HEK293 (cell line): ENCODE measurements around the gene ZCCHC14.

Experiments used
- CTCF ChIA-PET: fragments of 350-600 bp; formaldehyde crosslinking; extraction: SDS; loops from one replicate; lab custom pipeline; 2021; ENCODE audit warnings: antibody characterized with exemption; lab: Yijun Ruan, JAX
- POLR2A ChIA-PET: fragments of 300-600 bp; formaldehyde crosslinking; extraction: SDS; loops from one replicate; lab custom pipeline; 2020; ENCODE audit warnings: antibody characterized with exemption, inconsistent platforms; lab: Yijun Ruan, JAX
- H3K27ac ChIP-seq: fragments of 200-500 bp; sonication (Bioruptor generic); 2 replicates; pipeline ENCODE4 v1.5.1; 2014; ENCODE audit warnings: low read depth, low read length, control low read depth, inconsistent platforms; ENCODE audit errors: extremely low read depth
- H3K36me3 ChIP-seq, 2 experiments: fragments of 200-500 bp in 1 of 2; sonication (Bioruptor generic) in 1 of 2; 1 replicate in 1 of 2; 2 replicates in 1 of 2; pipeline ENCODE4 v1.5.1; 2014 to 2017; ENCODE audit warnings: inconsistent platforms in 2 of 2, low read length in 2 of 2; ENCODE audit not compliant: control insufficient read depth in 2 of 2, insufficient read depth in 1 of 2
- H3K4me1 ChIP-seq: fragments of 200-500 bp; sonication (Bioruptor generic); 2 replicates; pipeline ENCODE4 v1.5.1; 2014; ENCODE audit warnings: mild to moderate bottlenecking, low read length, inconsistent platforms; ENCODE audit not compliant: control insufficient read depth, insufficient read depth
- H3K4me3 ChIP-seq: 2 replicates; pipeline ENCODE4 v1.5.1; 2011; ENCODE audit warnings: low read depth, mild to moderate bottlenecking, control low read depth, low read length, moderate library complexity
- H3K9me3 ChIP-seq: fragments of 200-500 bp; sonication (Bioruptor generic); 2 replicates; pipeline ENCODE4 v1.5.1; 2014; ENCODE audit warnings: low read depth, low read length, inconsistent platforms; ENCODE audit not compliant: control insufficient read depth, insufficient read depth
- FEZF1 ChIP-seq: fragments of 450-650 bp; formaldehyde crosslinking; IDR thresholded peaks from 2 replicates; pipeline ENCODE4 v1.5.1; 2016; ENCODE audit warnings: missing biosample characterization, missing genetic modification characterization
- KLF10 ChIP-seq: fragments of 450-650 bp; IDR thresholded peaks from 2 replicates; pipeline ENCODE4 v1.5.1; 2018; ENCODE audit warnings: missing biosample characterization, mild to moderate bottlenecking, missing genetic modification characterization
- TCF7L2 ChIP-seq: IDR thresholded peaks from 2 replicates; pipeline ENCODE4 v1.6.1; 2011; ENCODE audit warnings: low read depth, mild to moderate bottlenecking, inconsistent platforms, low read length, moderate library complexity, borderline replicate concordance
- TRIM28 ChIP-seq: IDR thresholded peaks from 2 replicates; pipeline ENCODE4 v1.6.1; 2011; ENCODE audit warnings: low read length, control low read depth, borderline replicate concordance
- ZBTB8A ChIP-seq: fragments of 450-650 bp; formaldehyde crosslinking; IDR thresholded peaks from 2 replicates; pipeline ENCODE4 v1.5.1; 2016; ENCODE audit warnings: missing biosample characterization, missing genetic modification characterization
- ZFP3 ChIP-seq: fragments of 450-650 bp; formaldehyde crosslinking; IDR thresholded peaks from 2 replicates; pipeline ENCODE4 v1.5.1; 2016; ENCODE audit warnings: low read depth, missing biosample characterization, missing genetic modification characterization
- ZNF138 ChIP-seq: fragments of 450-650 bp; formaldehyde crosslinking; IDR thresholded peaks from 2 replicates; pipeline ENCODE4 v1.5.1; 2016; ENCODE audit warnings: missing biosample characterization, missing genetic modification characterization, borderline replicate concordance
- ZNF23 ChIP-seq: fragments of 450-650 bp; formaldehyde crosslinking; IDR thresholded peaks from 2 replicates; pipeline ENCODE4 v1.5.1; 2016; ENCODE audit warnings: missing biosample characterization, missing genetic modification characterization, borderline replicate concordance
- ZNF24 ChIP-seq: fragments of 450-650 bp; formaldehyde crosslinking; IDR thresholded peaks from 2 replicates; pipeline ENCODE4 v1.5.1; 2016; ENCODE audit warnings: missing biosample characterization, missing genetic modification characterization
- ZNF341 ChIP-seq: fragments of 450-650 bp; formaldehyde crosslinking; IDR thresholded peaks from 2 replicates; pipeline ENCODE4; 2016; ENCODE audit warnings: low read depth, missing biosample characterization, missing genetic modification characterization
- ZNF426 ChIP-seq: fragments of 450-650 bp; formaldehyde crosslinking; IDR thresholded peaks from 2 replicates; pipeline ENCODE4 v1.5.1; 2017; ENCODE audit warnings: missing biosample characterization, missing genetic modification characterization, mild to moderate bottlenecking, inconsistent platforms, moderate library complexity
- ZNF521 ChIP-seq: fragments of 450-650 bp; formaldehyde crosslinking; IDR thresholded peaks from 2 replicates; pipeline ENCODE4 v1.5.1; 2017; ENCODE audit warnings: missing biosample characterization, mild to moderate bottlenecking, missing genetic modification characterization
- ZNF548 ChIP-seq: fragments of 450-650 bp; formaldehyde crosslinking; IDR thresholded peaks from 2 replicates; pipeline ENCODE4 v1.5.1; 2016; ENCODE audit warnings: missing biosample characterization, missing genetic modification characterization
- ZNF555 ChIP-seq: fragments of 450-650 bp; formaldehyde crosslinking; conservative IDR thresholded peaks from 2 replicates; pipeline ENCODE4 v1.5.1; 2017; ENCODE audit warnings: missing biosample characterization, mild to moderate bottlenecking, missing genetic modification characterization, inconsistent platforms
- ZNF585B ChIP-seq: fragments of 450-650 bp; formaldehyde crosslinking; IDR thresholded peaks from 2 replicates; pipeline ENCODE4 v1.5.1; 2016; ENCODE audit warnings: missing biosample characterization, missing genetic modification characterization
- ZNF701 ChIP-seq: fragments of 450-650 bp; formaldehyde crosslinking; IDR thresholded peaks from 2 replicates; pipeline ENCODE4 v1.5.1; 2016; ENCODE audit warnings: missing biosample characterization, missing genetic modification characterization
- ZNF777 ChIP-seq: fragments of 450-650 bp; formaldehyde crosslinking; IDR thresholded peaks from 2 replicates; pipeline ENCODE4 v1.5.1; 2017; ENCODE audit warnings: missing biosample characterization, missing genetic modification characterization, borderline replicate concordance
- TF ChIP-seq, protein P1 (sequence below): fragments of 450-650 bp; formaldehyde crosslinking; IDR thresholded peaks from 2 replicates; pipeline ENCODE4 v1.5.1; 2016; ENCODE audit warnings: missing biosample characterization, missing genetic modification characterization
- TF ChIP-seq, protein P2 (sequence below): fragments of 450-650 bp; formaldehyde crosslinking; IDR thresholded peaks from 2 replicates; pipeline ENCODE4 v1.5.1; 2017; ENCODE audit warnings: missing biosample characterization, missing genetic modification characterization
- TF ChIP-seq, protein P3 (sequence below): fragments of 450-650 bp; formaldehyde crosslinking; IDR thresholded peaks from 2 replicates; pipeline ENCODE4 v1.5.1; 2016; ENCODE audit warnings: missing biosample characterization, missing genetic modification characterization
- TF ChIP-seq, protein P4 (sequence below): fragments of 450-650 bp; formaldehyde crosslinking; IDR thresholded peaks from 2 replicates; pipeline ENCODE4 v1.5.1; 2017; ENCODE audit warnings: missing biosample characterization, missing genetic modification characterization
- TF ChIP-seq, protein P5 (sequence below): fragments of 450-650 bp; formaldehyde crosslinking; conservative IDR thresholded peaks from 2 replicates; pipeline ENCODE4 v1.5.1; 2016; ENCODE audit warnings: low read depth, missing biosample characterization, missing genetic modification characterization

ZCCHC14 gene

DNA sequence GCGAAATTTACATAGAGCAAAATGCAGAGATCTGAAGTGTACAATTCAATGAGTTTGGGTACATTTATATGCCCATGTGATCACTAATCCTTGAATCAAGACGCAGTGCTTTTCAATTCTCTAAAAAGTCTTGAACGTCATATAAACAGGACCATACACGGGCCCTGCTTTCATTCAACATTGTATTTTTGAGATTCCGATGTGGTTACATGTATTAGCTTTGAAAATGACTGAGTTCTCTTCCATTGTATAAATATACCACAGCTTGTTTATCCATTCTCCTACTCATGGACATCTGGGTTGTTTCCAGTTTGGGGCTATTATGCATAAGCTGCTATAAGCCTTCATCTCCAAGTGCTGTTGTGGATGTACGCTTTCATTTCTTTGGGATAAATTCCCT is 45.5 kb downstream of the ZCCHC14 start:
- POLR2A ChIA-PET = no interaction called here
- CTCF ChIA-PET = interaction anchor here (0.6 kb wide), 1 partner anchor 21 kb away, joined by 3 read pairs; no protein-coding TSS in a partner anchor
- H3K36me3 ChIP-seq = peaks cover 27 to 52% of the 10 kb centered on the region in 2 experiments
- TF ChIP-seq FEZF1 = no peak
- TF ChIP-seq ZNF24 = no peak
- no peak for TF ChIP-seq ZNF585B (tag by site-specific recombination)
- TF ChIP-seq ZNF138 (tag by site-specific recombination) = no peak
- TF ChIP-seq, protein P1, sequence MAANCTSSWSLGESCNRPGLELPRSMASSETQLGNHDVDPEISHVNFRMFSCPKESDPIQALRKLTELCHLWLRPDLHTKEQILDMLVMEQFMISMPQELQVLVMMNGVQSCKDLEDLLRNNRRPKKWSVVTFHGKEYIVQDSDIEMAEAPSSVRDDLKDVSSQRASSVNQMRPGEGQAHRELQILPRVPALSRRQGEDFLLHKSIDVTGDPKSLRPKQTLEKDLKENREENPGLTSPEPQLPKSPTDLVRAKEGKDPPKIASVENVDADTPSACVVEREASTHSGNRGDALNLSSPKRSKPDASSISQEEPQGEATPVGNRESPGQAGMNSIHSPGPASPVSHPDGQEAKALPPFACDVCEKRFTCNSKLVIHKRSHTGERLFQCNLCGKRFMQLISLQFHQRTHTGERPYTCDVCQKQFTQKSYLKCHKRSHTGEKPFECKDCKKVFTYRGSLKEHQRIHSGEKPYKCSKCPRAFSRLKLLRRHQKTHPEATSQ (tag by site-specific recombination) = no peak
- TF ChIP-seq, protein P2, sequence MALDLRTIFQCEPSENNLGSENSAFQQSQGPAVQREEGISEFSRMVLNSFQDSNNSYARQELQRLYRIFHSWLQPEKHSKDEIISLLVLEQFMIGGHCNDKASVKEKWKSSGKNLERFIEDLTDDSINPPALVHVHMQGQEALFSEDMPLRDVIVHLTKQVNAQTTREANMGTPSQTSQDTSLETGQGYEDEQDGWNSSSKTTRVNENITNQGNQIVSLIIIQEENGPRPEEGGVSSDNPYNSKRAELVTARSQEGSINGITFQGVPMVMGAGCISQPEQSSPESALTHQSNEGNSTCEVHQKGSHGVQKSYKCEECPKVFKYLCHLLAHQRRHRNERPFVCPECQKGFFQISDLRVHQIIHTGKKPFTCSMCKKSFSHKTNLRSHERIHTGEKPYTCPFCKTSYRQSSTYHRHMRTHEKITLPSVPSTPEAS = no peak
- TF ChIP-seq ZNF555 (tag by site-specific recombination) = no peak
- TF ChIP-seq ZNF521 (tag by site-specific recombination) = no peak
- TF ChIP-seq ZBTB8A (tag by site-specific recombination) = no peak
- no peak for TF ChIP-seq KLF10 (tag by site-specific recombination)
- TF ChIP-seq ZNF701 = no peak
- no peak for TF ChIP-seq TCF7L2
- TF ChIP-seq TRIM28 = no peak
- TF ChIP-seq ZNF341 = no peak
- TF ChIP-seq, protein P3, sequence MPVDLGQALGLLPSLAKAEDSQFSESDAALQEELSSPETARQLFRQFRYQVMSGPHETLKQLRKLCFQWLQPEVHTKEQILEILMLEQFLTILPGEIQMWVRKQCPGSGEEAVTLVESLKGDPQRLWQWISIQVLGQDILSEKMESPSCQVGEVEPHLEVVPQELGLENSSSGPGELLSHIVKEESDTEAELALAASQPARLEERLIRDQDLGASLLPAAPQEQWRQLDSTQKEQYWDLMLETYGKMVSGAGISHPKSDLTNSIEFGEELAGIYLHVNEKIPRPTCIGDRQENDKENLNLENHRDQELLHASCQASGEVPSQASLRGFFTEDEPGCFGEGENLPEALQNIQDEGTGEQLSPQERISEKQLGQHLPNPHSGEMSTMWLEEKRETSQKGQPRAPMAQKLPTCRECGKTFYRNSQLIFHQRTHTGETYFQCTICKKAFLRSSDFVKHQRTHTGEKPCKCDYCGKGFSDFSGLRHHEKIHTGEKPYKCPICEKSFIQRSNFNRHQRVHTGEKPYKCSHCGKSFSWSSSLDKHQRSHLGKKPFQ (tag by site-specific recombination) = no peak
- TF ChIP-seq ZNF777 (tag by site-specific recombination) = no peak
- no peak overlapping the region for H3K4me3 ChIP-seq
- H3K27ac ChIP-seq = no peak overlapping the region
- no peaks in the 10 kb centered on the region for H3K4me1 ChIP-seq
- H3K9me3 ChIP-seq = no peaks in the 10 kb centered on the region

DNA sequence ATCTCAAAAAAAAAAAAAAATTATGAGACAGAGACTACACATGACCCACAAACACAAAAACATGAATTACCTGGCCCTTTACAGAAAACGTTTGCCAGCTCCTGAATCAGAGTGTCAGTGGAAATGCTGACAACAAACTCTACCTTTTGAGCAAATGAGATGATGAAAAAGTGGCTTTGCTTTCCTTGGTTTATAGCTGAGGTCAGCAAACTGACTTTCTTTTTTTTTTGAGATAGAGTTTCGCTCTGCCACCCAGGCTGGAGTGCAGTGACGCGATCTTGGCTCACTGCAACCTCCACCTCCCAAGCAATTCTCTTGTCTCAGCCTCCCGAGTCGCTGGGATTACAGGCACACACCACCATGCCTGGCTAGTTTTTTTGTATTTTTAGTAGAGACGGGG is 46.3 kb downstream of the ZCCHC14 start:
- ChIA-PET CTCF (no interaction called here), POLR2A (no interaction called here)
- no peak overlapping the region for H3K27ac ChIP-seq
- H3K36me3 ChIP-seq = peaks cover 27 to 49% of the 10 kb centered on the region in 2 experiments
- TF ChIP-seq ZNF426 (tag by site-specific recombination) (no peak), ZNF138 (tag by site-specific recombination) (no peak), ZFP3 (no peak), ZNF23 (tag by site-specific recombination) (no peak), ZNF548 (no peak)
- TF ChIP-seq, protein P4, sequence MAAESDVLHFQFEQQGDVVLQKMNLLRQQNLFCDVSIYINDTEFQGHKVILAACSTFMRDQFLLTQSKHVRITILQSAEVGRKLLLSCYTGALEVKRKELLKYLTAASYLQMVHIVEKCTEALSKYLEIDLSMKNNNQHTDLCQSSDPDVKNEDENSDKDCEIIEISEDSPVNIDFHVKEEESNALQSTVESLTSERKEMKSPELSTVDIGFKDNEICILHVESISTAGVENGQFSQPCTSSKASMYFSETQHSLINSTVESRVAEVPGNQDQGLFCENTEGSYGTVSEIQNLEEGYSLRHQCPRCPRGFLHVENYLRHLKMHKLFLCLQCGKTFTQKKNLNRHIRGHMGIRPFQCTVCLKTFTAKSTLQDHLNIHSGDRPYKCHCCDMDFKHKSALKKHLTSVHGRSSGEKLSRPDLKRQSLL (tag by site-specific recombination) = no peak
- TF ChIP-seq, protein P5, sequence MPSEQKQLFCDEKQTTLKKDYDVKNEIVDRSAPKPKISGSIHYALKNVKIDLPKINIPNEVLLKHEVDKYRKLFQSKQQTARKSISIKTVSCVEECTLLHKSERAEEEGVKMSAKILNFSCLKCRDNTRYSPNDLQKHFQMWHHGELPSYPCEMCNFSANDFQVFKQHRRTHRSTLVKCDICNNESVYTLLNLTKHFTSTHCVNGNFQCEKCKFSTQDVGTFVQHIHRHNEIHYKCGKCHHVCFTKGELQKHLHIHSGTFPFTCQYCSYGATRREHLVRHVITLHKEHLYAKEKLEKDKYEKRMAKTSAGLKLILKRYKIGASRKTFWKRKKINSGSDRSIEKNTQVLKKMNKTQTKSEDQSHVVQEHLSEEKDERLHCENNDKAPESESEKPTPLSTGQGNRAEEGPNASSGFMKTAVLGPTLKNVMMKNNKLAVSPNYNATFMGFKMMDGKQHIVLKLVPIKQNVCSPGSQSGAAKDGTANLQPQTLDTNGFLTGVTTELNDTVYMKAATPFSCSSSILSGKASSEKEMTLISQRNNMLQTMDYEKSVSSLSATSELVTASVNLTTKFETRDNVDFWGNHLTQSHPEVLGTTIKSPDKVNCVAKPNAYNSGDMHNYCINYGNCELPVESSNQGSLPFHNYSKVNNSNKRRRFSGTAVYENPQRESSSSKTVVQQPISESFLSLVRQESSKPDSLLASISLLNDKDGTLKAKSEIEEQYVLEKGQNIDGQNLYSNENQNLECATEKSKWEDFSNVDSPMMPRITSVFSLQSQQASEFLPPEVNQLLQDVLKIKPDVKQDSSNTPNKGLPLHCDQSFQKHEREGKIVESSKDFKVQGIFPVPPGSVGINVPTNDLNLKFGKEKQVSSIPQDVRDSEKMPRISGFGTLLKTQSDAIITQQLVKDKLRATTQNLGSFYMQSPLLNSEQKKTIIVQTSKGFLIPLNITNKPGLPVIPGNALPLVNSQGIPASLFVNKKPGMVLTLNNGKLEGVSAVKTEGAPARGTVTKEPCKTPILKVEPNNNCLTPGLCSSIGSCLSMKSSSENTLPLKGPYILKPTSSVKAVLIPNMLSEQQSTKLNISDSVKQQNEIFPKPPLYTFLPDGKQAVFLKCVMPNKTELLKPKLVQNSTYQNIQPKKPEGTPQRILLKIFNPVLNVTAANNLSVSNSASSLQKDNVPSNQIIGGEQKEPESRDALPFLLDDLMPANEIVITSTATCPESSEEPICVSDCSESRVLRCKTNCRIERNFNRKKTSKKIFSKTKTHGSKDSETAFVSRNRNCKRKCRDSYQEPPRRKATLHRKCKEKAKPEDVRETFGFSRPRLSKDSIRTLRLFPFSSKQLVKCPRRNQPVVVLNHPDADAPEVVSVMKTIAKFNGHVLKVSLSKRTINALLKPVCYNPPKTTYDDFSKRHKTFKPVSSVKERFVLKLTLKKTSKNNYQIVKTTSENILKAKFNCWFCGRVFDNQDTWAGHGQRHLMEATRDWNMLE (tag by site-specific recombination) = no peak
- H3K9me3 ChIP-seq = no peaks in the 10 kb centered on the region
- no peaks in the 10 kb centered on the region for H3K4me1 ChIP-seq
- no peak overlapping the region for H3K4me3 ChIP-seq
